HepG2 (cell line): Measurements from ENCODE around the gene TRNP1. TPM values are rescaled to one million over a fixed set of nuclear protein-coding genes. Genes with fewer than 3 reads are reported as not detected.
A peak's percentile ranks its signal among the peaks of the same experiment; 100 is the strongest.

Experiments used
- BCL6 ChIP-seq: IDR thresholded peaks from 2 replicates; pipeline ENCODE4 v1.6.1; 2016; ENCODE audit warnings: missing genetic modification reagents, missing compliant biosample characterization
- CHD2 ChIP-seq: IDR thresholded peaks from 2 replicates; pipeline ENCODE4 v1.6.1; 2011; ENCODE audit warnings: low read depth, low read length, improper control_type of control experiment
- ELF1 ChIP-seq: sonication (generic); formaldehyde crosslinking; IDR thresholded peaks from 2 replicates; pipeline ENCODE4 v1.4.0; 2020; ENCODE audit warnings: missing genetic modification reagents
- KDM5A ChIP-seq: fragments of 200-600 bp; sonication (generic); IDR thresholded peaks from 2 replicates; pipeline ENCODE4 v1.7.0; 2018; ENCODE audit warnings: antibody characterized with exemption, mild to moderate bottlenecking, low read length, borderline replicate concordance
- POGZ ChIP-seq: sonication (generic); formaldehyde crosslinking; IDR thresholded peaks from 2 replicates; pipeline ENCODE4 v1.4.0; 2020; ENCODE audit warnings: mild to moderate bottlenecking, missing genetic modification reagents
- SAP130 ChIP-seq: IDR thresholded peaks from 2 replicates; pipeline ENCODE4 v1.6.1; 2016; ENCODE audit warnings: low read depth
- SRF ChIP-seq: IDR thresholded peaks from 2 replicates; pipeline ENCODE4 v1.6.1; 2011; ENCODE audit warnings: mild to moderate bottlenecking, low read depth, low read length, moderate library complexity
- ZFP82 ChIP-seq: sonication (generic); formaldehyde crosslinking; IDR thresholded peaks from 2 replicates; pipeline ENCODE4 v1.5.1; 2020; ENCODE audit warnings: mild to moderate bottlenecking, missing genetic modification reagents, borderline replicate concordance
- ZFY ChIP-seq: sonication (generic); formaldehyde crosslinking; IDR thresholded peaks from 2 replicates; pipeline ENCODE4 v1.4.0; 2020; ENCODE audit warnings: missing genetic modification reagents
- ZNF230 ChIP-seq: sonication (generic); formaldehyde crosslinking; IDR thresholded peaks from 2 replicates; pipeline ENCODE4 v1.4.0; 2020; ENCODE audit warnings: mild to moderate bottlenecking, missing genetic modification reagents
- ZNF234 ChIP-seq: sonication (generic); formaldehyde crosslinking; conservative IDR thresholded peaks from 2 replicates; pipeline ENCODE4 v1.5.1; 2020; ENCODE audit warnings: mild to moderate bottlenecking, missing genetic modification reagents
- ZNF564 ChIP-seq: sonication (generic); formaldehyde crosslinking; IDR thresholded peaks from 2 replicates; pipeline ENCODE4 v1.8.1; 2023; ENCODE audit warnings: mild to moderate bottlenecking, missing genetic modification reagents
- ZNF770 ChIP-seq: sonication (generic); formaldehyde crosslinking; IDR thresholded peaks from 2 replicates; pipeline ENCODE4 v1.5.0; 2020; ENCODE audit warnings: mild to moderate bottlenecking, missing genetic modification reagents
- ZNF776 ChIP-seq: sonication (generic); formaldehyde crosslinking; IDR thresholded peaks from 2 replicates; pipeline ENCODE4 v1.4.0; 2020; ENCODE audit warnings: mild to moderate bottlenecking, missing genetic modification reagents
- ZSCAN21 ChIP-seq: sonication (generic); formaldehyde crosslinking; IDR thresholded peaks from 2 replicates; pipeline ENCODE4 v1.8.0; 2022; ENCODE audit warnings: mild to moderate bottlenecking, missing genetic modification reagents, moderate library complexity, borderline replicate concordance
- polyA plus RNA-seq, 8 experiments: library from polyadenylated mRNA; depleted of rRNA in 3 of 8; stranded (reverse) in 7 of 8; unstranded in 1 of 8; fragments of >200 nt; fragmentation: Illumina TruSeq in 4 of 8; extraction: Trizol in 4 of 8; gene quantifications; 2 replicates each; pipeline versions ENCODE4 v1.2.1 to v1.2.3, GENCODE V29; 2011 to 2016; ENCODE audit warnings: low read depth in 4 of 8, missing spikeins in 1 of 8, mixed read lengths in 1 of 8; ENCODE audit not compliant: insufficient read depth in 1 of 8
- total RNA-seq, 5 experiments: library from RNA; depleted of rRNA; stranded (reverse); fragments of >200 nt; fragmentation: Illumina TruSeq; extraction: Trizol; gene quantifications; 2 replicates each; pipeline ENCODE4 v1.2.3, GENCODE V29; 2016; ENCODE audit warnings: low read depth in 1 of 5
- TF ChIP-seq, protein P1 (sequence below): IDR thresholded peaks from 2 replicates; pipeline ENCODE4 v1.6.1; 2018; ENCODE audit warnings: missing genetic modification reagents, mild to moderate bottlenecking, missing compliant biosample characterization
- TF ChIP-seq, protein P2 (sequence below): sonication (generic); formaldehyde crosslinking; IDR thresholded peaks from 2 replicates; pipeline ENCODE4 v1.4.0; 2020; ENCODE audit warnings: missing genetic modification reagents, borderline replicate concordance
- TF ChIP-seq, protein P3 (sequence below): sonication (generic); formaldehyde crosslinking; IDR thresholded peaks from 2 replicates; pipeline ENCODE4 v1.9.0; 2022; ENCODE audit warnings: missing genetic modification reagents, mild to moderate bottlenecking, borderline replicate concordance

The TRNP1 gene
- total and polyA plus RNA-seq, 2 of the 13 experiments (the other 11 are each of a cell fraction or from before 2014, with no cell fraction given): 42.0 to 158 TPM

DNA sequence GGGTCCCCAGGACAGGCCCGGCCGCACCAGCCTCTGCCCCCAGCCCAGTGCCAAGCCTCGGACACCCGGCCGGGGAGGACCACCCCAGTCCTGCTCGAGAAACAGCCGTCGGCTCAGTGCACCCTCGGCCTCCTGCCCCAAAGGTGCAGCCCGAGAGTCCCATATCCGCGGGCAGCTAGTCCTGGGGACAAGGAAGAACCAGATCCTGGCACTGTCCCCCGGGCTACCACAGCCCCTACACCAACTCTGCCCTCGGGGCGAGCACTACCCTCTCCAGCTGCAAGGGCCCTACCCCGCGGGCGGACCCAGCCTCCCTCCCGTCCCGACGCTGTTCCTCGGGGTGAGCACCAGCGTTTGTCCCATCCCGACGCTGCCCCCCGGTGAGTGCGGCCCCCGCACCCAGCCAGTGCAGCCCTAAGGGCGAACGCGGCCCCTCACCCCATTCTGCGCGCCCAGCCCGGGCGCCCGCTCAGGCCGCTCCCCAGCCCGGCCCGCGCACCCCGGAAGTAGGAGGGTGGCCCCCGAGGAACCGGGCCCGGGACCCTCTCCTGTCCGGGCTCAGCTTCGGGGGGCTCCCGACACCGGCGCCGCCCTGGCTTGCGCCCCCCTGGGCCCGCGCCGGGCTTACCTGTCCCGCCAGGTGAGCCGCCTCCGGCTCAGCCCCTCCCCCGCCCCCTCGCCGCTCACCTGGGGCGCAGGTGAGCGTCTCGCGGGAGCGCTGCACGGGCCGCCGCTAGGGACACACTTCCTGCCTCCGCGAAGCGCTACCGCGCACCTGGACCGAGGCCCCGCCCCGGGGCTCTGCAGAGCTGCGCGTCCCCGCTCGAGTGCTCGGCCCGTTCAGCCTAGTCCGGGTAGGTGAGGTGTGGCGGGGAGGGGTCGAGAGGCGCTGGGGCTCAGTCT lies 33.5 kb upstream of the TRNP1 start, which contains the start of gene KDF1 (continued):
- TF ChIP-seq ZFP82 (CRISPR knock-in tag) (0 out of 2 replicates have a peak, but pooled peaks have one; percentile 75), ZNF770 (peak; percentile 17; the same call in 1 of the 2 replicates), ZNF776 (CRISPR knock-in tag) (peak; percentile 22; the same call in 1 of the 2 replicates), ZNF230 (no peak), ZNF234 (CRISPR knock-in tag) (no peak; the same call in 1 of the 2 replicates), ZSCAN21 (CRISPR knock-in tag) (peak; percentile 60), ZFY (CRISPR knock-in tag) (peak; percentile 55), BCL6 (CRISPR knock-in tag) (0 out of 2 replicates have a peak, but pooled peaks have one; percentile 15), SRF (no peak), SAP130 (CRISPR knock-in tag) (peak; percentile 72; the same call in 1 of the 2 replicates), POGZ (CRISPR knock-in tag) (peak; percentile 47; the same call in 1 of the 2 replicates), ELF1 (peak; percentile 70), ZNF564 (0 out of 2 replicates have a peak, but pooled peaks have one; percentile 37), CHD2 (peak; percentile 81), KDM5A (peak; percentile 64; the same call in 1 of the 2 replicates)
- TF ChIP-seq, protein P1, sequence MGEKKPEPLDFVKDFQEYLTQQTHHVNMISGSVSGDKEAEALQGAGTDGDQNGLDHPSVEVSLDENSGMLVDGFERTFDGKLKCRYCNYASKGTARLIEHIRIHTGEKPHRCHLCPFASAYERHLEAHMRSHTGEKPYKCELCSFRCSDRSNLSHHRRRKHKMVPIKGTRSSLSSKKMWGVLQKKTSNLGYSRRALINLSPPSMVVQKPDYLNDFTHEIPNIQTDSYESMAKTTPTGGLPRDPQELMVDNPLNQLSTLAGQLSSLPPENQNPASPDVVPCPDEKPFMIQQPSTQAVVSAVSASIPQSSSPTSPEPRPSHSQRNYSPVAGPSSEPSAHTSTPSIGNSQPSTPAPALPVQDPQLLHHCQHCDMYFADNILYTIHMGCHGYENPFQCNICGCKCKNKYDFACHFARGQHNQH: peak; percentile 68; the same call in 1 of the 2 replicates
- TF ChIP-seq, protein P2, sequence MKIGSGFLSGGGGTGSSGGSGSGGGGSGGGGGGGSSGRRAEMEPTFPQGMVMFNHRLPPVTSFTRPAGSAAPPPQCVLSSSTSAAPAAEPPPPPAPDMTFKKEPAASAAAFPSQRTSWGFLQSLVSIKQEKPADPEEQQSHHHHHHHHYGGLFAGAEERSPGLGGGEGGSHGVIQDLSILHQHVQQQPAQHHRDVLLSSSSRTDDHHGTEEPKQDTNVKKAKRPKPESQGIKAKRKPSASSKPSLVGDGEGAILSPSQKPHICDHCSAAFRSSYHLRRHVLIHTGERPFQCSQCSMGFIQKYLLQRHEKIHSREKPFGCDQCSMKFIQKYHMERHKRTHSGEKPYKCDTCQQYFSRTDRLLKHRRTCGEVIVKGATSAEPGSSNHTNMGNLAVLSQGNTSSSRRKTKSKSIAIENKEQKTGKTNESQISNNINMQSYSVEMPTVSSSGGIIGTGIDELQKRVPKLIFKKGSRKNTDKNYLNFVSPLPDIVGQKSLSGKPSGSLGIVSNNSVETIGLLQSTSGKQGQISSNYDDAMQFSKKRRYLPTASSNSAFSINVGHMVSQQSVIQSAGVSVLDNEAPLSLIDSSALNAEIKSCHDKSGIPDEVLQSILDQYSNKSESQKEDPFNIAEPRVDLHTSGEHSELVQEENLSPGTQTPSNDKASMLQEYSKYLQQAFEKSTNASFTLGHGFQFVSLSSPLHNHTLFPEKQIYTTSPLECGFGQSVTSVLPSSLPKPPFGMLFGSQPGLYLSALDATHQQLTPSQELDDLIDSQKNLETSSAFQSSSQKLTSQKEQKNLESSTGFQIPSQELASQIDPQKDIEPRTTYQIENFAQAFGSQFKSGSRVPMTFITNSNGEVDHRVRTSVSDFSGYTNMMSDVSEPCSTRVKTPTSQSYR (CRISPR knock-in tag): peak; percentile 60; the same call in 1 of the 2 replicates
- TF ChIP-seq, protein P3, sequence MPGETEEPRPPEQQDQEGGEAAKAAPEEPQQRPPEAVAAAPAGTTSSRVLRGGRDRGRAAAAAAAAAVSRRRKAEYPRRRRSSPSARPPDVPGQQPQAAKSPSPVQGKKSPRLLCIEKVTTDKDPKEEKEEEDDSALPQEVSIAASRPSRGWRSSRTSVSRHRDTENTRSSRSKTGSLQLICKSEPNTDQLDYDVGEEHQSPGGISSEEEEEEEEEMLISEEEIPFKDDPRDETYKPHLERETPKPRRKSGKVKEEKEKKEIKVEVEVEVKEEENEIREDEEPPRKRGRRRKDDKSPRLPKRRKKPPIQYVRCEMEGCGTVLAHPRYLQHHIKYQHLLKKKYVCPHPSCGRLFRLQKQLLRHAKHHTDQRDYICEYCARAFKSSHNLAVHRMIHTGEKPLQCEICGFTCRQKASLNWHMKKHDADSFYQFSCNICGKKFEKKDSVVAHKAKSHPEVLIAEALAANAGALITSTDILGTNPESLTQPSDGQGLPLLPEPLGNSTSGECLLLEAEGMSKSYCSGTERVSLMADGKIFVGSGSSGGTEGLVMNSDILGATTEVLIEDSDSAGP: peak; percentile 57; the same call in 1 of the 2 replicates
